BE2C (cell line): ENCODE results near the gene ANKRD6.
"Not testable (repeated sequence)": the region's sequence is repeated elsewhere in the genome, so short reads cannot be mapped to it uniquely, and the experiment has no call there.

Experiments
- DNase-seq: peaks from one replicate; pipeline ENCODE4 v3.0.0-alpha.2; 2020
- H3K27me3 ChIP-seq: fragments of 250-450 bp; sonication (Bioruptor Pico); 2 replicates; pipeline ENCODE4 v1.5.1; 2020; ENCODE audit warnings: mild to moderate bottlenecking
- H3K36me3 ChIP-seq: fragments of 250-450 bp; sonication (Bioruptor Pico); 2 replicates; pipeline ENCODE4 v1.5.1; 2020; ENCODE audit warnings: mild to moderate bottlenecking
- H3K4me1 ChIP-seq: fragments of 250-450 bp; sonication (Bioruptor Pico); 2 replicates; pipeline ENCODE4 v1.5.1; 2020
- H3K4me3 ChIP-seq: 2 replicates; pipeline ENCODE4 v1.5.1; 2011; ENCODE audit warnings: low read depth, low read length
- H3K9me3 ChIP-seq: fragments of 250-450 bp; sonication (Bioruptor Pico); 2 replicates; pipeline ENCODE4 v1.5.1; 2020
- TF ChIP-seq, protein P1 (sequence below): IDR thresholded peaks from 2 replicates; pipeline ENCODE4 v1.5.1; 2012; ENCODE audit warnings: mild to moderate bottlenecking, low read depth, low read length

ANKRD6 gene

DNA sequence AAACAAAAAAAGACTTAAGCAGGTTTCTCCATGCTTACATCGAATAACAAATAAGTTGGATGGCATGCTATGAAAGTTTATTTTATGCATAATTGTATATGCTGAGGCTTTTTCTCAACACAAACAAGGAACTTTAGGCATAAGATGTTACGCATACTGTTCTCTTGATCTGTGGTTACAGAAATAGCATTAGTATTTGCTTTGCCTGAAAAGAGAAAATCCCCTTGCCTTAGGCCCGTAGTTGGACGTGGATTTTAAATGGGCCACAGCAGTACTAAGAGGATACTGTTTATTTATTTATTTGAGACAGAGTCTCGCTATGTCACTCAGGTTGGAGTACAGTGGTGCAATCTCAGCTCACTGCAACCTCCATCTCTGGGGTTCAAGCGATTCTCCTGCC, 186.6 kb downstream of the ANKRD6 start:
- H3K4me1 ChIP-seq, result no peaks in the 10 kb centered on the region
- DNase-seq, result no peak
- no peak overlapping the region for H3K4me3 ChIP-seq
- no peaks in the 10 kb centered on the region for H3K9me3 ChIP-seq
- TF ChIP-seq, protein P1, sequence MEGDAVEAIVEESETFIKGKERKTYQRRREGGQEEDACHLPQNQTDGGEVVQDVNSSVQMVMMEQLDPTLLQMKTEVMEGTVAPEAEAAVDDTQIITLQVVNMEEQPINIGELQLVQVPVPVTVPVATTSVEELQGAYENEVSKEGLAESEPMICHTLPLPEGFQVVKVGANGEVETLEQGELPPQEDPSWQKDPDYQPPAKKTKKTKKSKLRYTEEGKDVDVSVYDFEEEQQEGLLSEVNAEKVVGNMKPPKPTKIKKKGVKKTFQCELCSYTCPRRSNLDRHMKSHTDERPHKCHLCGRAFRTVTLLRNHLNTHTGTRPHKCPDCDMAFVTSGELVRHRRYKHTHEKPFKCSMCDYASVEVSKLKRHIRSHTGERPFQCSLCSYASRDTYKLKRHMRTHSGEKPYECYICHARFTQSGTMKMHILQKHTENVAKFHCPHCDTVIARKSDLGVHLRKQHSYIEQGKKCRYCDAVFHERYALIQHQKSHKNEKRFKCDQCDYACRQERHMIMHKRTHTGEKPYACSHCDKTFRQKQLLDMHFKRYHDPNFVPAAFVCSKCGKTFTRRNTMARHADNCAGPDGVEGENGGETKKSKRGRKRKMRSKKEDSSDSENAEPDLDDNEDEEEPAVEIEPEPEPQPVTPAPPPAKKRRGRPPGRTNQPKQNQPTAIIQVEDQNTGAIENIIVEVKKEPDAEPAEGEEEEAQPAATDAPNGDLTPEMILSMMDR, result no peak
- no peaks in the 10 kb centered on the region for H3K27me3 ChIP-seq
- no peaks in the 10 kb centered on the region for H3K36me3 ChIP-seq

DNA sequence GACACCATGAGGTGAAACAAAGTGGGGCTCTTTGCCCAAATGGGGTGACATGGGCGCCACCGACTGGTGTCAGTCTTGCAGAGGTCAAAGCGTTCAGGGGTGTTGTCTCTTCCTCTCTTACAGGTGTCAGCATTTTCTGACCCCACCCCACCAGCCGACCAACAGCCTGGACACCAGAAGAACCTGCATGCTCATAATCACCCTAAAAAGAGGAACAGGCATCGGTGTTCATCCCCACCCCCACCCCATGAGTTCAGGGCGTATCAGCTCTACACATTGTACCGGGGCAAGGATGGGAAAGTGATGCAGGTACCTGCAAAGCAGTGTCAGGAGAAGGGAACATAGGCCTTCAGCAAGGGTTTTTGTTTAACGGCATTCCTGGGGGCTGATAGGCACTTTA, 190.8 kb downstream of the ANKRD6 start:
- Histone ChIP-seq H3K4me1 (no peaks in the 10 kb centered on the region), H3K9me3 (no peaks in the 10 kb centered on the region), H3K4me3 (no peak overlapping the region), H3K36me3 (no peaks in the 10 kb centered on the region), H3K27me3 (no peaks in the 10 kb centered on the region)
- no peak for DNase-seq
- TF ChIP-seq, protein P1, result no peak

DNA sequence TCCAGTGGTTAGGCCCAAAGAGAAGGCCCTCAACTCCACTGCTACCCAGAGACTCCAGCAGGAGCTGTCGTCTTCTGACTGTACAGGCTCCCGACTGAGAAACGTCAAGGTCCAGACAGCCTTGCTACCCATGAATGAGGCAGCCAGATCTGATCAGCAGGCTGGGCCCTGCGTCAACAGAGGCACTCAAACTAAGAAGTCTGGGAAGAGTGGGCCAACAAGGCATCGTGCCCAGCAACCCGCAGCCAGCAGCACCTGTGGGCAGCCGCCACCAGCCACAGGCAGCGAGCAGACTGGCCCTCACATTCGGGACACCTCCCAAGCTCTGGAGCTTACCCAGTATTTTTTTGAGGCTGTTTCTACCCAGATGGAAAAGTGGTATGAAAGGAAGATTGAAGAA, 197.5 kb downstream of the ANKRD6 start:
- TF ChIP-seq, protein P1, result no peak
- no peaks in the 10 kb centered on the region for H3K9me3 ChIP-seq
- no peaks in the 10 kb centered on the region for H3K4me1 ChIP-seq
- no peak for DNase-seq
- H3K27me3 ChIP-seq, result no peaks in the 10 kb centered on the region
- H3K4me3 ChIP-seq, result no peak overlapping the region
- H3K36me3 ChIP-seq, result no peaks in the 10 kb centered on the region; the same call in 1 of the 2 replicates

DNA sequence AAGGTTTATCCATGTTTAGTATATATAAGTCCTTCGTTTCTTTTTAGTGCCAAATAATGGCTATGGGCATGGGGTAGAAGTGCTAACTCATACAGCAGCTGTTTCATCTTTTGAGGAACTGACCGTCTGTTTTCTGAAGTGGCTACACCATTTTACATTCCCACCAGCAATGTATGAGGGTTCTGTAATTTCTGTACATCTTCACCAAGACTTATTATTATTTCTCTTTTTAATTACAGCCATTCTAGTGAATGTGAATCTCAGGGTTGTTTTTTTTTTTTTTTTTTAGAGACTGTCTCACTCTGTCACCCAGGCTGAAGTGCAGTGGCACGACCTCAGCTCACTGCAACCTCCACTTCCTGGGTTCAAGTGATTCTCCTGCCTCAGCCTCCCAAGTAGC, 203.5 kb downstream of the ANKRD6 start:
- not testable (repeated sequence) for DNase-seq, H3K4me3 ChIP-seq, H3K9me3 ChIP-seq, H3K27me3 ChIP-seq, H3K4me1 ChIP-seq
- peaks cover 16% of the 10 kb centered on the region for H3K36me3 ChIP-seq

DNA sequence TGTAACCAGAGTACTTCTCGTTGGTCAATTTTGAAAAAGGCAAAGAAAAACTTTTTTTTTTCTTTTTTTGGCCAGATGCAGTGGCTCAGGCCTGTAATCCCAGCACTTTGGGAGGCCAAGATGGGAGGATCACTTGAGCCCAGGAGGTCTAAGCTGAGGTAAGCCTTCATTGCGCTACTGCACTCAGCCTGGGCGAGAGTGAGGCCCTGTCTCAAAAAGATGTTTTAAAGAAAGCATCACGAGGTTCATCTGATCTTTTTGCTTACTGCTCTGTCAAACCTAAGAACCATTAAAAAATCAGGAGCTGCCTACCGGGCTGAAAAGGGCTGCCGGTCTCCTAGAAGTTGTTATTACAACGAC, 205.0 kb downstream of the ANKRD6 start:
- Histone ChIP-seq H3K4me1 (no peaks in the 10 kb centered on the region; the same call in 1 of the 2 replicates), H3K27me3 (no peaks in the 10 kb centered on the region), H3K4me3 (peak overlapping the region; percentile 75), H3K9me3 (no peaks in the 10 kb centered on the region), H3K36me3 (peaks cover 28% of the 10 kb centered on the region)
- DNase-seq, result no peak
- TF ChIP-seq, protein P1, result no peak

DNA sequence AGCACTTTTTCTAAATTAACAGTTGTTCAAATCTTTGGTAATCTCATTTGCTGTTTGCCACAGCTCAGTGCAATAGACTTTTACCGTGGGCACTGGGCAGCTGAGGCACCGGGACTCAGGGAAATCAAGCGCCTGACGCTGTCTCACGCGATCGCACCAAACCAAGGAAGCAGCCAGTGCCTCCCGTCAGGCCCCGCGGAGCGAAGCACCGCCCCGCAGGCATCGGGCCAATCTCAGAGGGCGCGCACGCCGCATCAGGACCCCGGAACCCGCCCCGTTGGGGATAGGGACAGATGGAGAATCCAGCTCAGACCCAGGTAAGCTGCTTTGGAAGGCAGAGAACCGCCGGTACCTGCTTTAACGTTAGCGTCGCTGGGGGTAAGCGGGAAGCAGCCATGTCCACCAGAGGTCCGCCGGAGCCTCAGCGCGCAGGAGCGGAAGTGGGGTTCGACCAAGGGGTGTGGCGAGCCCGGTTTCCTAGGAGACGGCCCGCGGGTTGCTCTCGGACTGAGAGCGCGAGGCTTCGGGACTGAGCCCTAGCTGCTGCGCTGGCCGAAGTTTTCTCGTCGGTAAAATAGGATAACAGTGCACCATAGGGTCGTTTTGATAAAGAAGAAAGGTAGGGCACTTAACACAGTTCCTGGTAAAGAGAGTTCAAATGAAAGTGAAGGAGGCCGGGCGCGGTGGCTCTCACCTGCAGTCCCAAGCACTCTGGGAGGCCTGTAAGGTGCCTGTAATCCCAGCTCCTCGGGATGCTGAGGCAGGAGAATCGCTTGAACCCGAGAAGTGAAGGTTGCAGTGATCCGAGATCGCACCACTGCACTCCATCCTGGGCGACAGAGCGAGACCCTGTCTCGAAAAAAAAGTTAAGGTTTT, 205.6 kb downstream of the ANKRD6 start, which contains the start of gene LYRM2:
Gene LYRM2, minus strand, starts transcription at position 428 of the 876 bp plus-strand sequence. Its CDS starts 31 bp downstream, at position 397.
- Histone ChIP-seq H3K4me3 (peak within 1 kb of the TSS; percentile 75), H3K36me3 (peaks cover 34% of the 10 kb centered on the region), H3K9me3 (no peaks in the 10 kb centered on the region), H3K4me1 (no peaks in the 10 kb centered on the region; the same call in 1 of the 2 replicates), H3K27me3 (no peaks in the 10 kb centered on the region)
- peak; percentile 95 for DNase-seq
- TF ChIP-seq, protein P1, result 0 out of 2 replicates have a peak, but pooled peaks have one; percentile 2
